Activated CD4-positive, alpha-beta T cell treated with anti-CD3 and anti-CD28 coated beads, Interleukin-2, amount 50 U/mL, for 24 hours (primary cell): ENCODE measurements around the gene EIF4A2.
A peak's percentile ranks its signal among the peaks of the same experiment; 100 is the strongest.

Experiments used
- DNase-seq, 2 donors: peaks; one replicate each; pipeline ENCODE4 v3.0.0-alpha.2; 2020; ENCODE audit warnings: low read depth in 1 of 2, low spot score in 1 of 2

Gene EIF4A2

GRCh38 chr3:186783058-186783730 lies at the start of gene EIF4A2:
TSS of gene EIF4A2 (plus strand) at chr3:186783577. CDS start at chr3:186783611, 34 bp downstream.
- peak; percentile 89 for DNase-seq

GRCh38 chr3:186742618-186743380 lies 40.6 kb upstream of the EIF4A2 start:
- no peak for DNase-seq

GRCh38 chr3:186743666-186744065 lies 39.7 kb upstream of the EIF4A2 start:
- no peak for DNase-seq

GRCh38 chr3:186746008-186746407 lies 37.4 kb upstream of the EIF4A2 start:
- DNase-seq: no peak

- DNase-seq: no peak
These were observed 33.1 kb upstream of the EIF4A2 start for GRCh38 chr3:186750316-186750715.

- DNase-seq: no peak
These were observed 31.9 kb upstream of the EIF4A2 start for GRCh38 chr3:186751480-186751879.

- no peak for DNase-seq
These were observed 29.4 kb upstream of the EIF4A2 start for GRCh38 chr3:186754006-186754405.

GRCh38 chr3:186754871-186755270 lies 28.5 kb upstream of the EIF4A2 start:
- no peak for DNase-seq

- no peak for DNase-seq
These were observed 26.2 kb upstream of the EIF4A2 start for GRCh38 chr3:186757214-186757613.

- no peak for DNase-seq
These were observed 25.6 kb upstream of the EIF4A2 start for GRCh38 chr3:186757686-186758220.

GRCh38 chr3:186759231-186759930 lies 24.0 kb upstream of the EIF4A2 start:
- no peak for DNase-seq

- DNase-seq: no peak
These were observed 23.1 kb upstream of the EIF4A2 start for GRCh38 chr3:186760141-186760833.

- DNase-seq: no peak
These were observed 22.4 kb upstream of the EIF4A2 start for GRCh38 chr3:186760897-186761447.

- no peak for DNase-seq
These were observed 11.1 kb upstream of the EIF4A2 start for GRCh38 chr3:186772281-186772694.

GRCh38 chr3:186772701-186773417 lies 10.5 kb upstream of the EIF4A2 start:
- DNase-seq: peak in 1 of 2 donors; percentile 43

- DNase-seq: no peak
These were observed 7.4 kb upstream of the EIF4A2 start for GRCh38 chr3:186775999-186776398.

GRCh38 chr3:186779204-186779603 lies 4.2 kb upstream of the EIF4A2 start:
- no peak for DNase-seq

- DNase-seq: no peak
These were observed 777 bp upstream of the EIF4A2 start for GRCh38 chr3:186782542-186783057.

GRCh38 chr3:186783731-186784515 lies 546 bp downstream of the EIF4A2 start:
- peak in 1 of 2 donors; percentile 59 for DNase-seq
